ENCODE measurements around the gene LDLRAD3. TPM values are rescaled to one million over a fixed set of nuclear protein-coding genes. Genes with fewer than 3 reads are reported as not detected.

Gene LDLRAD3
- total and polyA plus RNA-seq, 8 donors, result 2.5 to 6.8 (median 5.6) TPM

- DNase-seq (no peak), FAIRE-seq (no peak), ATAC-seq (no peak)
- Histone ChIP-seq H3K36me3 (no peaks in the 10 kb centered on the region), H3K4me3 (no peak overlapping the region), H3K4me1 (no peaks in the 10 kb centered on the region), H3K9me3 (no peaks in the 10 kb centered on the region), H3K27ac (no peak overlapping the region), H3K27me3 (no peaks in the 10 kb centered on the region)
- 88 to 96% methylated on average over 11 of the region's 11 CpGs for WGBS, 2 donors
- no peak for TF ChIP-seq CTCF (IDR thresholded peaks at IDR 0.05)
- intact Hi-C loops (cut with DNase I), result no loop called here
Measured at GRCh38 chr11:36103933-36104530, 160.2 kb downstream of the LDLRAD3 start.

GRCh38 chr11:36104660-36104992, 160.8 kb downstream of the LDLRAD3 start:
- Histone ChIP-seq H3K27ac (no peak overlapping the region), H3K36me3 (no peaks in the 10 kb centered on the region), H3K27me3 (no peaks in the 10 kb centered on the region), H3K4me1 (no peaks in the 10 kb centered on the region), H3K9me3 (no peaks in the 10 kb centered on the region), H3K4me3 (no peak overlapping the region)
- no peak for TF ChIP-seq CTCF (IDR thresholded peaks at IDR 0.05)
- intact Hi-C loops (cut with DNase I), result no loop called here
- ATAC-seq, result no peak
- no peak for FAIRE-seq
- DNase-seq, result no peak
- WGBS, 2 donors, result 77 to 82% methylated on average over 4 of the region's 4 CpGs

- Histone ChIP-seq H3K27me3 (no peaks in the 10 kb centered on the region), H3K4me3 (no peak overlapping the region), H3K9me3 (no peaks in the 10 kb centered on the region), H3K27ac (no peak overlapping the region), H3K36me3 (no peaks in the 10 kb centered on the region), H3K4me1 (no peaks in the 10 kb centered on the region)
- ATAC-seq (no peak), FAIRE-seq (no peak), DNase-seq (no peak)
- WGBS, 2 donors, result 91 to 92% methylated on average over 9 of the region's 9 CpGs
- no peak for TF ChIP-seq CTCF (IDR thresholded peaks at IDR 0.05)
- intact Hi-C loops (cut with DNase I), result no loop called here
Measured at GRCh38 chr11:36105743-36106581, 162.1 kb downstream of the LDLRAD3 start.

- H3K27ac ChIP-seq, result no peak overlapping the region
- no peaks in the 10 kb centered on the region for H3K9me3 ChIP-seq
- TF ChIP-seq CTCF (IDR thresholded peaks at IDR 0.05), result no peak
- FAIRE-seq, result no peak
- no peaks in the 10 kb centered on the region for H3K27me3 ChIP-seq
- H3K4me1 ChIP-seq, result no peaks in the 10 kb centered on the region
- no peak for ATAC-seq
- no peaks in the 10 kb centered on the region for H3K36me3 ChIP-seq
- 91 to 92% methylated on average over 5 of the region's 5 CpGs for WGBS, 2 donors
- DNase-seq, result no peak
- no peak overlapping the region for H3K4me3 ChIP-seq
- intact Hi-C loops (cut with DNase I), result no loop called here
Measured at GRCh38 chr11:36107547-36107946, 163.7 kb downstream of the LDLRAD3 start.

Measured in pancreas (tissue), 10 donors.